Fibroblast of villous mesenchyme (primary cell): ENCODE data around the gene ARFGEF3. TPM values are rescaled to one million over a fixed set of nuclear protein-coding genes. Genes with fewer than 3 reads are reported as not detected.

Source experiments
- DNase-seq: peaks from one replicate; pipeline ENCODE4 v3.0.0-alpha.2; 2010; ENCODE audit warnings: low read depth
- H3K4me3 ChIP-seq: 2 replicates; pipeline ENCODE4 v1.5.1; 2011; ENCODE audit warnings: low read depth, mild to moderate bottlenecking, low read length
- CTCF ChIP-seq: IDR thresholded peaks from 2 replicates; pipeline ENCODE4 v1.5.1; 2012; ENCODE audit warnings: low read depth, mild to moderate bottlenecking, low read length; ENCODE audit not compliant: insufficient read depth
- small RNA-seq: library from RNA; depleted of rRNA; stranded (forward); fragments of <200 nt; gene quantifications from one replicate; pipeline ENCODE3, GENCODE V24; 2012
- total RNA-seq: library from RNA; depleted of rRNA; stranded (reverse); fragments of >200 nt; gene quantifications from 2 replicates; pipeline ENCODE4 v1.2.3, GENCODE V29; 2012

Gene ARFGEF3
- total RNA-seq, 1 donor, result under 0.01 TPM

DNA sequence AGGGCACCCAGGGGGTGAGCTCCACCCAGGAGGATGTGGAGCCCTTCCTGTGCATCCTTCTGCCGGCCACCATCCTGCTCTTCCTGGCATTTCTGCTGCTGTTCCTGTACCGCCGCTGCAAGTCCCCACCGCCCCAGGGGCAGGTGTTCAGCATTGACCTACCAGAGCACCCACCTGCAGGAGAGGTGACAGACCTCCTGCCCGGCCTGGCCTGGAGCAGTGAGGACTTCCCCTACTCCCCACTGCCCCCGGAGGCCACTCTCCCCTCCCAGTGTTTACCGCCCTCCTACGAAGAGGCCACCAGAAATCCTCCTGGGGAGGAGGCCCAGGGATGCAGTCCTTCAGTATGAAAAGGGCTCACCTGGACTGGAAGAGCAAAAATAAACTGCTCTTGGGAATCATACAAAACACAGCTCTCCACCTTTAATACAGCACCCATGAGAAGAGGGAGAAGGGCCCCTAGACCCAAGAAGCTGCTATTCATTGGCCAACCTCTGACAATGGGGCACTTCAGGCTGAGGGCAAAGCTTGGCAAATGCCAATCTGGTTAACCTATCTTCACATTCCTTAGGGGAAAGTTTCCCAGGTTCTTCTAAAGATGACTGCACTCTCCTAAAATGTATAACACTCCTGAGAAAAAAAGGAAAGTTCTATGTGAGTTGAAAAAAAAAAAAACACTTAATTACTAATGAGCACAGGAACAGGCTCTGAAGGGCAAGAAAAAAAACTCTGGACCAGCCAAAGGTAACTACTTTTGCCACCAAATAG lies 220.9 kb downstream of the ARFGEF3 start:
- no peak overlapping the region for H3K4me3 ChIP-seq
- DNase-seq, result no peak
- no peak for TF ChIP-seq CTCF

DNA sequence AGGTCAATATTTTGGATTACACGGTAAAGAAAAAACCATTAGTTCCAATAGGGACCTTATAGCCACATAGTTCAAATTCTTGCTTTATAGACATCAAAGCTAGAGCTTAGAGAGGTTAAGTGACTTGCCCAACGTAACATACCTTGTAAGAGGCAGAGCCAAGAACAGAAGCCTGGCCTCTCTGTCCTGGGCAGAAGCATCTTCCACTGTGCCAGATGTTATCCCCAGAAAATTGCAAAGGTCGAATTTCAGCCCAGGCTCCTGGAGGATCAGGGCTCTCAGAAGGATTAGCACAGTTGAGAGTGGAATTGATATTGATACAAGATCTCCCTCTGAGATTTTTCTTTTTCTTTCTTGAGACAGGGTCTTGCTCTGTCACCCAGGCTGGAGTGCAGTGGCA lies 222.0 kb downstream of the ARFGEF3 start:
- TF ChIP-seq CTCF, result no peak
- DNase-seq, result no peak
- H3K4me3 ChIP-seq, result no peak overlapping the region

- no peak overlapping the region for H3K4me3 ChIP-seq
- no peak for TF ChIP-seq CTCF
- DNase-seq, result no peak
These were observed 225.2 kb downstream of the ARFGEF3 start for GRCh38 chr6:138386897-138387296.

GRCh38 chr6:138387577-138388368 lies 226.0 kb downstream of the ARFGEF3 start:
- no peak for TF ChIP-seq CTCF
- no peak for DNase-seq

GRCh38 chr6:138389551-138389950 lies 227.8 kb downstream of the ARFGEF3 start:
- DNase-seq, result no peak
- TF ChIP-seq CTCF, result no peak
- H3K4me3 ChIP-seq, result no peak overlapping the region

More at GRCh38 chr6:138387577-138388368, 226.0 kb downstream of the ARFGEF3 start:
- H3K4me3 ChIP-seq, result no peak overlapping the region

Small RNA genes within 50 kb of the gene (small RNA-seq; reads per million reads assigned to genes)
- gene AL031003.1, result not detected

Other genes with a start within 250 kb of the ARFGEF3 start
- gene PERP, start 54.5 kb upstream of the ARFGEF3 start, total RNA-seq, result 11.0 and 11.2 TPM in 2 replicates
- not detected in 2 replicates for gene PBOV1, start 56.6 kb downstream of the ARFGEF3 start, total RNA-seq
- gene SMIM28, start 216.0 kb downstream of the ARFGEF3 start, total RNA-seq, result not detected in 2 replicates
- gene HEBP2, start 242.3 kb downstream of the ARFGEF3 start, total RNA-seq, result 13.8 and 22.2 TPM in 2 replicates